Measurements from ENCODE around the gene CABP7.

GRCh38 chr22:29768052-29768693 lies 48.4 kb downstream of the CABP7 start:
- TF ChIP-seq CTCF (IDR thresholded peaks at IDR 0.05): no peak
- TF ChIP-seq POLR2AphosphoS5 (IDR thresholded peaks at IDR 0.05): no peak
- TF ChIP-seq POLR2A (IDR thresholded peaks at IDR 0.05): no peak

All from upper lobe of left lung (tissue), 4 donors.